Brain microvascular endothelial cell (primary cell): ENCODE data around the gene ADAMTS20.
A peak's percentile ranks its signal among the peaks of the same experiment; 100 is the strongest.

Experiments used
- DNase-seq: peaks from one replicate; pipeline ENCODE4 v3.0.0-alpha.2; 2020
- H3K27ac ChIP-seq: fragments of 250-450 bp; sonication (Bioruptor Pico); 2 replicates; pipeline ENCODE4 v1.5.1; 2020; ENCODE audit warnings: mild to moderate bottlenecking, moderate library complexity
- H3K27me3 ChIP-seq: fragments of 250-450 bp; sonication (Bioruptor Pico); replicated peaks from 2 replicates; pipeline ENCODE4 v1.5.1; 2020; ENCODE audit warnings: mild to moderate bottlenecking
- H3K36me3 ChIP-seq: fragments of 250-450 bp; sonication (Bioruptor Pico); replicated peaks from 2 replicates; pipeline ENCODE4 v1.5.1; 2020; ENCODE audit warnings: mild to moderate bottlenecking
- H3K4me3 ChIP-seq: 2 replicates; pipeline ENCODE4 v1.5.1; 2011; ENCODE audit warnings: low read depth, mild to moderate bottlenecking, control low read depth, low read length, moderate library complexity
- in situ Hi-C: cut with HindIII; loops from 2 replicates; pipeline ENCODE4 v1.10.0; 2017; ENCODE audit warnings: low sequenced_read_pairs, low pct_ligation_motif_present
- TF ChIP-seq, protein P1 (sequence below): IDR thresholded peaks from 2 replicates; pipeline ENCODE4 v1.5.1; 2011; ENCODE audit warnings: low read depth, mild to moderate bottlenecking, moderate library complexity, low read length, control low read depth, inconsistent platforms; ENCODE audit errors: missing control alignments

ADAMTS20 gene

DNA sequence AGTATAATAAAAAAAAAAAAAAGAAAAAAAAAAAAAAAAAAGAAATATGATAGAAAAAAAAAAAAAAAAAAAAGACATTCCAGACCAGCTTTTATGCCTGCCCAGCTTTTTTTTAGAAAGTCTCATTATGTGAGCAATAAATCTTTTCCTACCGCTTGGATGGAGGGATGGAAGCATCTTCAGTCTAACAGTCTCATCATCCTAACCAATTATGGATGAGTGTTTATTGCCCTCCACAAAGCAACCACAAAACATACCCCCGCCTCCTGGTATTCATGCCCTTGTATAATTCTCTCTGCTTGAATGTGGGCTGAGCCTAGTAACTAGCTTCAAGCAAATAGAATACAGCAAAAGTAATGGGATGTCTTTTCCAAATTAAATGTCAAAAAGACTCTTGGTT lies 33.7 kb upstream of the ADAMTS20 start:
- Histone ChIP-seq H3K27me3 (no peaks in the 10 kb centered on the region), H3K36me3 (no peaks in the 10 kb centered on the region), H3K4me3 (no peak overlapping the region), H3K27ac (no peak overlapping the region)
- in situ Hi-C loops: no loop called here
- no peak for DNase-seq
- TF ChIP-seq, protein P1, sequence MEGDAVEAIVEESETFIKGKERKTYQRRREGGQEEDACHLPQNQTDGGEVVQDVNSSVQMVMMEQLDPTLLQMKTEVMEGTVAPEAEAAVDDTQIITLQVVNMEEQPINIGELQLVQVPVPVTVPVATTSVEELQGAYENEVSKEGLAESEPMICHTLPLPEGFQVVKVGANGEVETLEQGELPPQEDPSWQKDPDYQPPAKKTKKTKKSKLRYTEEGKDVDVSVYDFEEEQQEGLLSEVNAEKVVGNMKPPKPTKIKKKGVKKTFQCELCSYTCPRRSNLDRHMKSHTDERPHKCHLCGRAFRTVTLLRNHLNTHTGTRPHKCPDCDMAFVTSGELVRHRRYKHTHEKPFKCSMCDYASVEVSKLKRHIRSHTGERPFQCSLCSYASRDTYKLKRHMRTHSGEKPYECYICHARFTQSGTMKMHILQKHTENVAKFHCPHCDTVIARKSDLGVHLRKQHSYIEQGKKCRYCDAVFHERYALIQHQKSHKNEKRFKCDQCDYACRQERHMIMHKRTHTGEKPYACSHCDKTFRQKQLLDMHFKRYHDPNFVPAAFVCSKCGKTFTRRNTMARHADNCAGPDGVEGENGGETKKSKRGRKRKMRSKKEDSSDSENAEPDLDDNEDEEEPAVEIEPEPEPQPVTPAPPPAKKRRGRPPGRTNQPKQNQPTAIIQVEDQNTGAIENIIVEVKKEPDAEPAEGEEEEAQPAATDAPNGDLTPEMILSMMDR: no peak

DNA sequence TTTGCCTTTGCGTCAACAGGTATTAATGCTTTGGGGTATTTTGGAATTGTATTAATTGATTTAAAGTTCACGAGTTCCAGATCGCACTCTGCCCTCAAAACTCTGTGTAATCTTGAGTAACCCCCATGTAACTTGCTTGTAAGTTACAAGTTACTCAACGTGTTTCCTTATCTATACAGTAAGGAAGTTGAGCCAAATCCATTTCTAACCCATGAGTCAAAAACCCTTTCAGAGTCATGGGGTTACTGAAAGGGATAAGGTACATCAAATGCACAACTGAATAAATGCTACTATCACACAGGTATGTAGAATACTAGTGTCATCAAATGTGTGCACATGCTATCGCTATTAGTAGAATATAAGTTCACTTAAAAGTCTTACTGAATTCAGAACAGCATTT lies 28.6 kb upstream of the ADAMTS20 start:
- no peak overlapping the region for H3K4me3 ChIP-seq
- in situ Hi-C loops: no loop called here
- no peak overlapping the region for H3K27ac ChIP-seq
- H3K27me3 ChIP-seq: no peaks in the 10 kb centered on the region
- H3K36me3 ChIP-seq: no peaks in the 10 kb centered on the region
- DNase-seq: no peak
- TF ChIP-seq, protein P1: no peak

DNA sequence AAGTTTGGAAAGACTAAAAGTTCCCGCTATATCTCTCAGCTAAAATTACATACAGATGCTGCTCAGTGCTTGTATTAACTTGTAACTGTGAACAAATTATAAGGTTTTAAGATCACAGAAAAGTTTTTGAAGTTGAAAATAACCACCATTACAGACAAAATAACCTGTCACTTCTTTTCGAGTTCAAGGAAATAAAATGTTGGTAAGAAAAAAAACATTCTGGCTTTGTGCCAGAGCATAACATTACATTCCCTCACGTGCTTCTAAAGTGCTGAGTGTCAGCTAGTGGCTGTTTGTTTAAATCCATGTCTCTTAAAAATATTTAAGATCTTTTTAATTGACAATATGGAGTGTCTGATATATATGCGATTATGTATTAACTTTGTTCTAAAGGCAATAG lies 27.2 kb upstream of the ADAMTS20 start:
- Histone ChIP-seq H3K27me3 (no peaks in the 10 kb centered on the region), H3K36me3 (no peaks in the 10 kb centered on the region), H3K4me3 (no peak overlapping the region), H3K27ac (no peak overlapping the region)
- TF ChIP-seq, protein P1: no peak
- in situ Hi-C loops: no loop called here
- no peak for DNase-seq

DNA sequence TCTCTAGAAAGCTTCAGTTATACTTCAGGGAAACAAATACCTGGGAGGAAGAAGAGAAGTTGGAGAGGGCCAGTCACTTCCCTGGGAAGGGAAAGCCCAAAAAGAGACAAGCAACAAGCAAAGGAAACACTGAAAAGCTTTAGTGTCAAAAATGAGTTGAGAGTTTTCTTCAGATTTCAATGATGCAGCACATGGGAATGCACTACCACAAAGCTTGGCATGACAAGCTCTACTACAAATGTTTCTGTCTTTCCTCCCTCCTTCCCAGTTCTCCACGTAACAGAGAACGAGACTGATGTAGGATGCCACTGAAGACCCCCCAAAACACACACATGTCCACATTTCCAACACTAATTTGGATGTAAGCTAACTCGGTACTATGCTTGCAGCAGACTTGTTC lies 26.8 kb upstream of the ADAMTS20 start:
- peak; percentile 7 for DNase-seq
- no peak overlapping the region for H3K4me3 ChIP-seq
- TF ChIP-seq, protein P1: no peak
- in situ Hi-C loops: no loop called here
- no peak overlapping the region for H3K27ac ChIP-seq
- no peaks in the 10 kb centered on the region for H3K27me3 ChIP-seq
- H3K36me3 ChIP-seq: no peaks in the 10 kb centered on the region

DNA sequence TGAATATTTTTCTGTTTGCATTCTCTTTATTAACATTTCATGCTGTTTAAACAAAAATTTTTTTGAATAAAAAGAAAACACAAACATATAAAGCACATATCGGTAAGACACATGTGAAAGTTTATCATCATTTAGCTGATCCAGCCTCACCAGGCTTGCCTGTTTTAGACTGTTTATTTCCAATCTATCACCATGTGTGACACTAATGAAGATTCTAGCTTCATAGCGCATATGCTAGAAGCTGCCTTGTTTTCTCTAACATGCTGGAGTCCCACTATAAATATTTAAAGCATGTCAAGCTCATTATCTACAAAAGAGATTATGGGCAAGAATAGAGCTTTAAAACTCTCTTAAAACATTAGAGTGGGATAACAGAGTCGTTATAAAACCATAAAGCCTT lies 25.4 kb upstream of the ADAMTS20 start:
- H3K4me3 ChIP-seq: no peak overlapping the region
- no peak overlapping the region for H3K27ac ChIP-seq
- DNase-seq: no peak
- no peaks in the 10 kb centered on the region for H3K36me3 ChIP-seq
- H3K27me3 ChIP-seq: no peaks in the 10 kb centered on the region
- in situ Hi-C loops: no loop called here
- TF ChIP-seq, protein P1: no peak

DNA sequence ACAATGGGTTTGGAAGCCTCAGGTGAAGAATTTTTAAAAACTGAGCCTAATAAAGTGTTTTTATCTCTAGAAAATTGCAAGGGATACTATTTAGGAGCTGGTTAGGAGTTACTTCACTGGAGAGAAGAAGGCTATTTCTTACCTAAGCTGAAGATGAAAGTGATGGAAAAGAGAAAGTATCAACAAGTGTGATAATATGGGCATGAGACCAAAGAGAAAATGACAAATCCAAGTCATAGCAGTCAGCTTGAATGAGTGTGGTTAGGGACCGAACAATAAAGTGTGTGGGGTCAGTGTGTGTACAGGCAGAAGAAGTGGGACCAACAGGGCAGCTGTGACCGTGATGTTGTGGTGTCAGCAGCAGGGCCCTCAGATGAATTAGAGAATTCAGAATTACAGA lies 24.2 kb upstream of the ADAMTS20 start:
- H3K36me3 ChIP-seq: no peaks in the 10 kb centered on the region
- no peak overlapping the region for H3K27ac ChIP-seq
- no peaks in the 10 kb centered on the region for H3K27me3 ChIP-seq
- DNase-seq: no peak
- no peak overlapping the region for H3K4me3 ChIP-seq
- TF ChIP-seq, protein P1: no peak
- in situ Hi-C loops: no loop called here
